Pancreas (tissue), 10 donors: ENCODE results near the gene CAMK1G. TPM values are rescaled to one million over a fixed set of nuclear protein-coding genes. Genes with fewer than 3 reads are reported as not detected.

Source experiments
- ATAC-seq, 4 donors: fragments of 200-7000 bp; cut with Tn5 transposase; one replicate each; pipeline versions ENCODE4 v1.8.0 to v1.9.1; 2020; ENCODE audit warnings: mild to moderate bottlenecking in 4 of 4, moderate library complexity in 4 of 4
- DNase-seq, 6 donors: peaks; one replicate each; pipeline ENCODE4 v3.0.0-alpha.2; 2020
- FAIRE-seq: peaks from 2 replicates; lab custom pipeline; 2012; peaks lifted over from hg19 to GRCh38; lab: Jason Lieb, UNC
- H3K27ac ChIP-seq, 4 donors: fragments of 200-600 bp; sonication (generic); 1 replicate in 3 of 4; 2 replicates in 1 of 4; pipeline versions ENCODE4 v1.5.0 to v1.8.0; 2020
- H3K27me3 ChIP-seq, 4 donors: fragments of 200-600 bp; one replicate each; pipeline ENCODE4 v1.8.0; 2021
- H3K36me3 ChIP-seq, 3 donors: fragments of 200-600 bp; sonication (generic) in 1 of 3; one replicate each; pipeline versions ENCODE4 v1.5.0 to v1.8.0; 2020 to 2021
- H3K4me1 ChIP-seq, 3 donors: fragments of 200-600 bp; one replicate each; pipeline ENCODE4 v1.8.0; 2021
- H3K4me3 ChIP-seq, 4 donors: fragments of 200-600 bp; sonication (generic) in 2 of 4; one replicate each; pipeline versions ENCODE4 v1.5.0 to v1.8.0; 2020 to 2021
- H3K9me3 ChIP-seq, 4 donors: fragments of 200-600 bp; one replicate each; pipeline ENCODE4 v1.8.0; 2021
- WGBS, 2 donors: extraction: QIAGEN DNeasy Blood & Tissue Kit; methylation state at CpG; one replicate each; pipeline ENCODE4 v1.1.7; 2013; 5-methylcytosine and 5-hydroxymethylcytosine counted together
- intact Hi-C, 3 donors: fragments of 100-400 bp; cut with DNase I; formaldehyde crosslinking; loops; one replicate each; pipeline versions ENCODE4 v1.11.1 to v1.14.2; 2022
- polyA plus RNA-seq, 2 donors: library from polyadenylated mRNA; stranded (reverse); fragments of 200-250 nt; gene quantifications; one replicate each; pipeline ENCODE4 v1.2.3, GENCODE V29; 2013
- total RNA-seq, 6 donors: library from RNA; stranded (reverse); fragmentation: NEBNext Ultra II Directional in 4 of 6; extraction: Animal tissue kit (Norgen Biotek cat#: 25700) in 4 of 6; gene quantifications; one replicate each; pipeline versions ENCODE4 v1.2.1 to v1.2.4, GENCODE V29; 2021 to 2023
- TF ChIP-seq, protein P1 (sequence below), 4 donors: fragments of 200-600 bp; sonication (generic) in 3 of 4; IDR thresholded peaks; one replicate each; pipeline versions ENCODE4 v1.5.0 to v1.8.0; 2021; ENCODE audit warnings: antibody characterized with exemption in 4 of 4
- donor health status: healthy with polysubstance abuse.
- donor health status: DM: no; HTN: no; CAD: no; lungs with moderate emphysema.
- donor health status: DM: no; HTN: no; CAD: no.
- donor health status: control.
- donor health status: control.
- donor health status: Bipolar disorder and iron deficiency.
- donor health status: DM: yes; HTN: yes; CAD: no.
- donor health status: DM: no; HTN: no; CAD: no.
- donor health status: DM: no; HTN: no; CAD: no.
- donor health status: DM: yes; HTN: yes; CAD: no.

Gene CAMK1G
- total and polyA plus RNA-seq, 8 donors = 0.06 to 1.2 (median 0.21) TPM; not detected in 2

DNA sequence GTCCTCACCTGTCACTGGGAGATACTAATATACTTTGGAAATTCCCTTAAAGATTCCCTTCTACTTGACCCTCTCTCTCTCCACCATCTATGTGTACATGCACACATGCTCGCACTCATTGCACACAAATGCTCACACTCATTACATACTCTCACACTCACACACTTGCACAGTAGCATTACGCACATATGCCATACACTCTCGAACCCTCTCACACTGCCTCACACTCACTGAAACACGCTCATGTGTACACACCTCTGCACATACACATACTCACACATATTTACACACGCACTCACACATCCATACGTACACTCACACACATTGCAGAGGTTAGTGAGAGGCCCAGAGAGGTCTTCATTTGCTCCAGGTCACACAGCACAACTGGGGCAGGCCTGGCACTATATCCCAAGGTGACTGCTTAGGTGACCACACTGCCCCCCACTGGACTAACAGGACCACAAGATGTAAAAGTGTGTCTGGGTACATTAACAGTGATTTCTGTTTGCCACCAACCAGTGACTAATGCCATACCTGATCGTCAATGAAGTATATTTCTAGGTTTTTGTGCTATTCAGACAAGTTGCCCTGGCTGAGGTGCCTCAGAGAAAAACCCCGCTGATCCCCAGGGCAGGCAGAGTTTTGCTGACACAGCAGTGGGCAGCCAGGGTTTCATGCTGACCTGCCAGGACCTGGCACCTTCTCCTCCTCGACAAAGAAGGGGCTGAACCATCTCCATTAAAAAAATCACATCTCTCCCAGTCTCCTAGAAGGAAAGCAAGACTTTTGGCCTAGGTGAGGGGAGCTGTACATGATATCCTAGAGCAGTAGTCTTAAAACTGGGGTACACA lies 28.5 kb upstream of the CAMK1G start:
- no peak for FAIRE-seq
- no peaks in the 10 kb centered on the region for H3K9me3 ChIP-seq
- TF ChIP-seq, protein P1, sequence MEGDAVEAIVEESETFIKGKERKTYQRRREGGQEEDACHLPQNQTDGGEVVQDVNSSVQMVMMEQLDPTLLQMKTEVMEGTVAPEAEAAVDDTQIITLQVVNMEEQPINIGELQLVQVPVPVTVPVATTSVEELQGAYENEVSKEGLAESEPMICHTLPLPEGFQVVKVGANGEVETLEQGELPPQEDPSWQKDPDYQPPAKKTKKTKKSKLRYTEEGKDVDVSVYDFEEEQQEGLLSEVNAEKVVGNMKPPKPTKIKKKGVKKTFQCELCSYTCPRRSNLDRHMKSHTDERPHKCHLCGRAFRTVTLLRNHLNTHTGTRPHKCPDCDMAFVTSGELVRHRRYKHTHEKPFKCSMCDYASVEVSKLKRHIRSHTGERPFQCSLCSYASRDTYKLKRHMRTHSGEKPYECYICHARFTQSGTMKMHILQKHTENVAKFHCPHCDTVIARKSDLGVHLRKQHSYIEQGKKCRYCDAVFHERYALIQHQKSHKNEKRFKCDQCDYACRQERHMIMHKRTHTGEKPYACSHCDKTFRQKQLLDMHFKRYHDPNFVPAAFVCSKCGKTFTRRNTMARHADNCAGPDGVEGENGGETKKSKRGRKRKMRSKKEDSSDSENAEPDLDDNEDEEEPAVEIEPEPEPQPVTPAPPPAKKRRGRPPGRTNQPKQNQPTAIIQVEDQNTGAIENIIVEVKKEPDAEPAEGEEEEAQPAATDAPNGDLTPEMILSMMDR (IDR thresholded peaks at IDR 0.05) = no peak
- intact Hi-C loops = no loop called here
- H3K27me3 ChIP-seq = no peaks in the 10 kb centered on the region
- DNase-seq = no peak
- WGBS, 2 donors = 82 to 88% methylated on average over 9 of the region's 9 CpGs
- H3K27ac ChIP-seq = no peak overlapping the region
- no peak for ATAC-seq
- no peak overlapping the region for H3K4me3 ChIP-seq
- H3K4me1 ChIP-seq = no peaks in the 10 kb centered on the region
- H3K36me3 ChIP-seq = no peaks in the 10 kb centered on the region

DNA sequence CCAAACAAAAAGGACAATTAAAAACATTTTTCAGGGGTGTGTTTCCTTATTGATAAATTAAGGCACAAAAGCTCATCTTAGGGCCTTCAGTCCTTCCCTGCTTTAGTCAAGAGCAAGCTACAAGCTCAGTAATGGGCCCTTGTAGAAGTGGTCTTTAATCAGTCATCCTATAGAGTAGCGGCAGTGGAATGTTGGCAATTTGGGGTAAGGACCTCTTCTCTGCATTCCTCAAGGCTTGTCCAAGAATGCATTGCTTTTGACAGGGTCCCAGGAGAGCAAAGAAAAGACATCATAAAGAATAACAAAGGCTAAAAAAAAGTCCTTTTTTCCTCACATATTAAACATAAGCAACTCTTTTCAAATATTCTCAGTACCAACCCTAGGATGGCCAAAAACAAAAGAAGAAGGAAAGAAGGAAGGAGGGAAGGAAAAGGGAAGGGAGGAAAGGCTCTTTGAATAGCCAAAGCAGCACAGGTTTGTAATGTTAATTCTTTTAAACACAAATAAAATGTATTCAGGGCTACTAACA lies 27.3 kb upstream of the CAMK1G start:
- ATAC-seq = no peak

DNA sequence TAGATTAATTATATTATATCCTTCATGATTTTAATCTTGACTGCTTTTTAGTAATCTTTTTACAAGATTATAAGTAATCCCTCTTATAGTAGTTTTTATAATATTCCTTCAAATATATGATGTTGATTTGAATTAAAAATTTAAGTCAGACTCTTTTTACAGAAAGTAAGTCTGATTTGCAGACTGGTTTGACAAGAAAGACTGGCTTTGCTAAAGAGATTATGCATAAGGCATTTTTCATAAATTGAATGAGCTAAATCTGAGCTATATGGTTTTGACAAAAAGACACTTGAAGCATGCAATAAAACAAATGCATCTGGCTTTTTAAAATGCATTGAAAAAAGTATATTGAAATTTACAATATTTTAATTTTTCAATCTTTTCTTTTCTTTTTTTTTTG lies 26.3 kb upstream of the CAMK1G start:
- no peak overlapping the region for H3K4me3 ChIP-seq
- H3K27me3 ChIP-seq = no peaks in the 10 kb centered on the region
- DNase-seq (no peak), ATAC-seq (no peak), FAIRE-seq (no peak)
- no peaks in the 10 kb centered on the region for H3K9me3 ChIP-seq
- no peaks in the 10 kb centered on the region for H3K36me3 ChIP-seq
- no peak overlapping the region for H3K27ac ChIP-seq
- intact Hi-C loops = no loop called here
- TF ChIP-seq, protein P1 (IDR thresholded peaks at IDR 0.05) = no peak
- no peaks in the 10 kb centered on the region for H3K4me1 ChIP-seq

More for the DNA sequence above, 27.3 kb upstream of the CAMK1G start:
- Histone ChIP-seq H3K27ac (no peak overlapping the region), H3K9me3 (no peaks in the 10 kb centered on the region), H3K27me3 (no peaks in the 10 kb centered on the region), H3K36me3 (no peaks in the 10 kb centered on the region), H3K4me3 (no peak overlapping the region), H3K4me1 (no peaks in the 10 kb centered on the region)
- TF ChIP-seq, protein P1 (IDR thresholded peaks at IDR 0.05) = no peak
- intact Hi-C loops = no loop called here
- 77 to 78% methylated on average over 1 of the region's 1 CpG for WGBS, 2 donors
- FAIRE-seq = no peak
- DNase-seq = no peak

DNA sequence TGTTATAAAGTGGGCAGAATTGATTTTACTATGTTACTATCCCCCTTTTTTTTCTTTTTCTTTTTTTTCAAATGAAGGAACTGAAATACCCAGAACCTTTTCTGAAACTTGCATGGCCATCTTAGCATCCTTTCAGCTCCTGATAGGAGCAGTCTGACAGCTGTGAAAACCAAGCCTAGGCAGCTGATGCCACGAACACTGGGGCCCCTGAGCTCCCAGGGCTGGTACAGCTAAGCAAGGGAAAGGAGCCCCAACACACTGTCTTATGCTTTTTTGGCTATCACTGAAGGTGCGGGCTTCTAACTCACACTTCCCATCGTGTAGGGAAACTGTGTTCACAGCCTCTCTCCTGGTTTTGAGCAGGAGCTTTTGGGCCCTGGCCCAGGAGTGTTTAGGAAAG lies 23.0 kb upstream of the CAMK1G start:
- TF ChIP-seq, protein P1 (IDR thresholded peaks at IDR 0.05) = no peak
- FAIRE-seq (no peak), ATAC-seq (no peak), DNase-seq (no peak)
- intact Hi-C loops = loop anchor here in 2 of 3 donors (5.0 to 10.0 kb wide), 2 partner anchors 356 to 358 kb away; no protein-coding TSS in a partner anchor
- no peaks in the 10 kb centered on the region for H3K4me1 ChIP-seq
- H3K36me3 ChIP-seq = no peaks in the 10 kb centered on the region
- no peak overlapping the region for H3K27ac ChIP-seq
- no peak overlapping the region for H3K4me3 ChIP-seq
- WGBS, 2 donors = 77 to 87% methylated on average over 3 of the region's 3 CpGs
- no peaks in the 10 kb centered on the region for H3K27me3 ChIP-seq
- H3K9me3 ChIP-seq = no peaks in the 10 kb centered on the region

DNA sequence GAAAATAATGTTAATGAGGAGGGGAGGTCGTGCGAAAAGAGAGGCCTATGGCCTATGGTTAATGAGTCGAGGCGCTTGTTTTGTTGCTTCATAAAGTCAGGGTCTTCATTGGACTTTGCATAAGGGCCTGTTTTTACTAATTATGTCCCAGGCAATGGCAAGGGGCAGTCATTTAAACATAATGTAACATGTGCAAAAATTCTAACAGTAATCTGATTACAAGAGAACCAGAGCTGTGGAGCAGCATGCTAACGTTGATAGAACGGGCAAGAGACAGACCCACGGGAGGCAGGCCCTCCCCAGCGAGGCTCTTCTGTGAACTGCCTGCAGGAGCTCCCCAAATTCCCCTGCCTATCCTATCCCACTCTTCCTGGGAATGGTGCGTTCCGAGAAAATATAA lies 22.6 kb upstream of the CAMK1G start:
- 83 to 88% methylated on average over 10 of the region's 10 CpGs for WGBS, 2 donors
- FAIRE-seq = no peak

More for the DNA sequence above, 22.6 kb upstream of the CAMK1G start:
- H3K4me1 ChIP-seq = no peaks in the 10 kb centered on the region
- no peaks in the 10 kb centered on the region for H3K9me3 ChIP-seq
- H3K36me3 ChIP-seq = no peaks in the 10 kb centered on the region
- H3K27ac ChIP-seq = no peak overlapping the region
- H3K27me3 ChIP-seq = no peaks in the 10 kb centered on the region
- no peak overlapping the region for H3K4me3 ChIP-seq
- TF ChIP-seq, protein P1 (IDR thresholded peaks at IDR 0.05) = no peak
- ATAC-seq (no peak), DNase-seq (no peak)
- intact Hi-C loops = loop anchor here in 2 of 3 donors (5.0 to 10.0 kb wide), 2 partner anchors 356 to 359 kb away; no protein-coding TSS in a partner anchor
